ENCODE measurements around the gene CORO1C. TPM values are rescaled to one million over a fixed set of nuclear protein-coding genes. Genes with fewer than 3 reads are reported as not detected.

The CORO1C gene
- total and polyA plus RNA-seq, 2 donors (not counting 3 experiments of a cell fraction or from before 2014, with no cell fraction given), result 150 to 240 TPM

DNA sequence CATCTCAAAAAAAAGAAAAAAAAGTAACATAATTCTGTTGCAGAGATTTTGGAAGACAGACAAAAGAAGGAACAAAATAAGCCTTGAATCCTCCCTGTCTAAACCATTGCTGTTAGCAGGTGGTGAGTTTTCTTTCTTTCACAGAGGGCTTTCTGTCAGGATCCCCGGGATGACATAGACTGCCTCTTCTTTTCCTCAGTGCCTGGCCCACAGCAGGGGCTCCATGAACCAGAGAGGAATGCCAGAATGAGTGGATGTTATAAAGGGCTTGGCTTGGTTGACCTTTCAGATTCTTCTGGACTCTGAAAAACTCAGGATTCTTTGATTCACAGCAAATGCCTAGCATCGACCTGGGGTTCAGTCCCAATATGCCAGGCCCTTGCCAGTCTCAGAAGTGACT, 45.8 kb upstream of the CORO1C start:
- FAIRE-seq (no peak), DNase-seq (ENCODE audit: low read depth, low spot score) (no peak)
- Histone ChIP-seq H4K20me1 (replicated peaks; ENCODE audit: control insufficient read depth, extremely low read depth, insufficient read depth, low read length) (no peaks in the 10 kb centered on the region), H3K4me1 (ENCODE audit: control insufficient read depth, extremely low read depth, insufficient read depth, low read length) (no peaks in the 10 kb centered on the region), H2AFZ (ENCODE audit: low read depth, low read length) (no peak overlapping the region), H3K9me3 (replicated peaks; ENCODE audit: control insufficient read depth, insufficient read depth, low read length) (no peaks in the 10 kb centered on the region), H3K4me3 (replicated peaks in 1 of 3; ENCODE audit: insufficient read depth in 1 of 3, low read depth in 1 of 3, low read length in 3 of 3) (no peak overlapping the region), H3K36me3 (ENCODE audit: control insufficient read depth in 2 of 2, extremely low read depth in 1 of 2, insufficient read depth in 2 of 2, low read length in 2 of 2) (no peaks in the 10 kb centered on the region), H3K27me3 (ENCODE audit: control insufficient read depth in 2 of 2, insufficient read depth in 2 of 2, low read length in 2 of 2) (no peaks in the 10 kb centered on the region), H3K9ac (replicated peaks; ENCODE audit: extremely low read depth, insufficient read depth, low read length) (no peak overlapping the region), H3K79me2 (ENCODE audit: control insufficient read depth, insufficient read depth, low read length) (no peaks in the 10 kb centered on the region), H3K4me2 (ENCODE audit: insufficient read depth, low read length) (no peak overlapping the region), H3K9me1 (replicated peaks; ENCODE audit: control insufficient read depth, extremely low read depth, insufficient read depth, low read length) (no peaks in the 10 kb centered on the region), H3K27ac (ENCODE audit: insufficient read depth, low read depth, low read length) (no peak overlapping the region)
- dilution Hi-C loops (cut with MboI; ENCODE audit: extremely low pct_ligation_motif_present, low sequenced_read_pairs) (no loop called here), intact Hi-C loops (cut with micrococcal nuclease) (no loop called here)
- TF ChIP-seq GATA2 (IDR thresholded peaks at IDR 0.05; ENCODE audit: insufficient read depth, insufficient read length, low read depth, low read length) (no peak), JUN (IDR thresholded peaks at IDR 0.05; ENCODE audit: borderline replicate concordance, insufficient read depth, insufficient read length, low read depth) (no peak), POLR2A (IDR thresholded peaks at IDR 0.05; ENCODE audit: low read depth, low read length) (no peak), FOS (IDR thresholded peaks at IDR 0.05; ENCODE audit: borderline replicate concordance, insufficient read depth, low read length) (no peak), EZH2 (IDR thresholded peaks at IDR 0.05; ENCODE audit: borderline replicate concordance, low read depth, low read length, severe bottlenecking) (no peak), MYC (IDR thresholded peaks at IDR 0.05; ENCODE audit: low read depth, low read length) (no peak), POLR2AphosphoS5 (IDR thresholded peaks at IDR 0.05; ENCODE audit: insufficient read depth, low read depth, low read length) (no peak)
- TF ChIP-seq, protein P1, sequence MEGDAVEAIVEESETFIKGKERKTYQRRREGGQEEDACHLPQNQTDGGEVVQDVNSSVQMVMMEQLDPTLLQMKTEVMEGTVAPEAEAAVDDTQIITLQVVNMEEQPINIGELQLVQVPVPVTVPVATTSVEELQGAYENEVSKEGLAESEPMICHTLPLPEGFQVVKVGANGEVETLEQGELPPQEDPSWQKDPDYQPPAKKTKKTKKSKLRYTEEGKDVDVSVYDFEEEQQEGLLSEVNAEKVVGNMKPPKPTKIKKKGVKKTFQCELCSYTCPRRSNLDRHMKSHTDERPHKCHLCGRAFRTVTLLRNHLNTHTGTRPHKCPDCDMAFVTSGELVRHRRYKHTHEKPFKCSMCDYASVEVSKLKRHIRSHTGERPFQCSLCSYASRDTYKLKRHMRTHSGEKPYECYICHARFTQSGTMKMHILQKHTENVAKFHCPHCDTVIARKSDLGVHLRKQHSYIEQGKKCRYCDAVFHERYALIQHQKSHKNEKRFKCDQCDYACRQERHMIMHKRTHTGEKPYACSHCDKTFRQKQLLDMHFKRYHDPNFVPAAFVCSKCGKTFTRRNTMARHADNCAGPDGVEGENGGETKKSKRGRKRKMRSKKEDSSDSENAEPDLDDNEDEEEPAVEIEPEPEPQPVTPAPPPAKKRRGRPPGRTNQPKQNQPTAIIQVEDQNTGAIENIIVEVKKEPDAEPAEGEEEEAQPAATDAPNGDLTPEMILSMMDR (IDR thresholded peaks at IDR 0.05; ENCODE audit: extremely low read depth in 1 of 2, insufficient read depth in 1 of 2, low read depth in 1 of 2, low read length in 2 of 2), result no peak
- TF ChIP-seq, protein P2, sequence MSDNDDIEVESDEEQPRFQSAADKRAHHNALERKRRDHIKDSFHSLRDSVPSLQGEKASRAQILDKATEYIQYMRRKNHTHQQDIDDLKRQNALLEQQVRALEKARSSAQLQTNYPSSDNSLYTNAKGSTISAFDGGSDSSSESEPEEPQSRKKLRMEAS (IDR thresholded peaks at IDR 0.05; ENCODE audit: insufficient read depth, insufficient read length), result no peak
- ChIA-PET CTCF (interaction anchor here (1.1 kb wide), 1 partner anchor 113 kb away, joined by 3 read pairs; no protein-coding TSS in a partner anchor), POLR2A (no interaction called here)
- BruUV-seq (replicated peaks), result no TSS peak

Data from endothelial cell of umbilical vein (primary cell).